ENCODE results near the gene CACNA1B.

Gene CACNA1B

GRCh38 chr9:138115506-138115905, 237.9 kb downstream of the CACNA1B start:
- no peak overlapping the region for H3K27ac ChIP-seq (ENCODE audit: low read depth, low read length)
- H3K9ac ChIP-seq (ENCODE audit: low read depth in 1 of 2, low read length in 2 of 2), result no peak overlapping the region
- H3K4me1 ChIP-seq (ENCODE audit: control insufficient read depth in 1 of 2, insufficient read depth in 2 of 2, low read length in 2 of 2), result no peaks in the 10 kb centered on the region
- no peaks in the 10 kb centered on the region for H3K27me3 ChIP-seq (ENCODE audit: control insufficient read depth in 1 of 2, insufficient read depth in 2 of 2, low read length in 2 of 2)
- no peaks in the 10 kb centered on the region for H3K9me3 ChIP-seq (ENCODE audit: control insufficient read depth in 1 of 2, low read length in 2 of 2)
- H3K36me3 ChIP-seq (ENCODE audit: control insufficient read depth in 1 of 2, insufficient read depth in 2 of 2, low read length in 2 of 2), result no peaks in the 10 kb centered on the region
- no peak overlapping the region for H3K4me3 ChIP-seq (ENCODE audit: low read depth in 1 of 2, low read length in 2 of 2)

- H3K4me1 ChIP-seq (ENCODE audit: control insufficient read depth in 1 of 2, insufficient read depth in 2 of 2, low read length in 2 of 2), result no peaks in the 10 kb centered on the region
- no peaks in the 10 kb centered on the region for H3K27me3 ChIP-seq (ENCODE audit: control insufficient read depth in 1 of 2, insufficient read depth in 2 of 2, low read length in 2 of 2)
Observed at GRCh38 chr9:138116521-138116920, 238.9 kb downstream of the CACNA1B start.

GRCh38 chr9:138117101-138117750, 239.6 kb downstream of the CACNA1B start:
- Histone ChIP-seq H3K27ac (ENCODE audit: low read depth, low read length) (no peak overlapping the region), H3K36me3 (ENCODE audit: control insufficient read depth in 1 of 2, insufficient read depth in 2 of 2, low read length in 2 of 2) (no peaks in the 10 kb centered on the region), H3K27me3 (ENCODE audit: control insufficient read depth in 1 of 2, insufficient read depth in 2 of 2, low read length in 2 of 2) (no peaks in the 10 kb centered on the region), H3K9ac (ENCODE audit: low read depth in 1 of 2, low read length in 2 of 2) (no peak overlapping the region), H3K4me3 (ENCODE audit: low read depth in 1 of 2, low read length in 2 of 2) (no peak overlapping the region), H3K4me1 (ENCODE audit: control insufficient read depth in 1 of 2, insufficient read depth in 2 of 2, low read length in 2 of 2) (no peaks in the 10 kb centered on the region), H3K9me3 (ENCODE audit: control insufficient read depth in 1 of 2, low read length in 2 of 2) (no peaks in the 10 kb centered on the region)

More at GRCh38 chr9:138116521-138116920, 238.9 kb downstream of the CACNA1B start:
- Histone ChIP-seq H3K36me3 (ENCODE audit: control insufficient read depth in 1 of 2, insufficient read depth in 2 of 2, low read length in 2 of 2) (no peaks in the 10 kb centered on the region), H3K9ac (ENCODE audit: low read depth in 1 of 2, low read length in 2 of 2) (no peak overlapping the region), H3K9me3 (ENCODE audit: control insufficient read depth in 1 of 2, low read length in 2 of 2) (no peaks in the 10 kb centered on the region), H3K27ac (ENCODE audit: low read depth, low read length) (no peak overlapping the region), H3K4me3 (ENCODE audit: low read depth in 1 of 2, low read length in 2 of 2) (no peak overlapping the region)

- Histone ChIP-seq H3K27me3 (ENCODE audit: control insufficient read depth in 1 of 2, insufficient read depth in 2 of 2, low read length in 2 of 2) (no peaks in the 10 kb centered on the region), H3K36me3 (ENCODE audit: control insufficient read depth in 1 of 2, insufficient read depth in 2 of 2, low read length in 2 of 2) (no peaks in the 10 kb centered on the region)
Observed at GRCh38 chr9:138117836-138118235, 240.3 kb downstream of the CACNA1B start.

GRCh38 chr9:138118601-138119071, 241.1 kb downstream of the CACNA1B start:
- H3K4me3 ChIP-seq (ENCODE audit: low read depth in 1 of 2, low read length in 2 of 2), result no peak overlapping the region
- H3K27ac ChIP-seq (ENCODE audit: low read depth, low read length), result no peak overlapping the region
- no peaks in the 10 kb centered on the region for H3K27me3 ChIP-seq (ENCODE audit: control insufficient read depth in 1 of 2, insufficient read depth in 2 of 2, low read length in 2 of 2)
- H3K36me3 ChIP-seq (ENCODE audit: control insufficient read depth in 1 of 2, insufficient read depth in 2 of 2, low read length in 2 of 2), result no peaks in the 10 kb centered on the region
- H3K4me1 ChIP-seq (ENCODE audit: control insufficient read depth in 1 of 2, insufficient read depth in 2 of 2, low read length in 2 of 2), result no peaks in the 10 kb centered on the region
- H3K9ac ChIP-seq (ENCODE audit: low read depth in 1 of 2, low read length in 2 of 2), result no peak overlapping the region
- no peaks in the 10 kb centered on the region for H3K9me3 ChIP-seq (ENCODE audit: control insufficient read depth in 1 of 2, low read length in 2 of 2)

More at GRCh38 chr9:138117836-138118235, 240.3 kb downstream of the CACNA1B start:
- Histone ChIP-seq H3K4me1 (ENCODE audit: control insufficient read depth in 1 of 2, insufficient read depth in 2 of 2, low read length in 2 of 2) (no peaks in the 10 kb centered on the region), H3K27ac (ENCODE audit: low read depth, low read length) (no peak overlapping the region), H3K9me3 (ENCODE audit: control insufficient read depth in 1 of 2, low read length in 2 of 2) (no peaks in the 10 kb centered on the region), H3K4me3 (ENCODE audit: low read depth in 1 of 2, low read length in 2 of 2) (no peak overlapping the region), H3K9ac (ENCODE audit: low read depth in 1 of 2, low read length in 2 of 2) (no peak overlapping the region)

GRCh38 chr9:138119202-138120027, 241.8 kb downstream of the CACNA1B start:
- no peak overlapping the region for H3K4me3 ChIP-seq (ENCODE audit: low read depth in 1 of 2, low read length in 2 of 2)
- H3K36me3 ChIP-seq (ENCODE audit: control insufficient read depth in 1 of 2, insufficient read depth in 2 of 2, low read length in 2 of 2), result no peaks in the 10 kb centered on the region
- H3K27ac ChIP-seq (ENCODE audit: low read depth, low read length), result no peak overlapping the region
- no peaks in the 10 kb centered on the region for H3K27me3 ChIP-seq (ENCODE audit: control insufficient read depth in 1 of 2, insufficient read depth in 2 of 2, low read length in 2 of 2)
- H3K9me3 ChIP-seq (ENCODE audit: control insufficient read depth in 1 of 2, low read length in 2 of 2), result no peaks in the 10 kb centered on the region
- no peaks in the 10 kb centered on the region for H3K4me1 ChIP-seq (ENCODE audit: control insufficient read depth in 1 of 2, insufficient read depth in 2 of 2, low read length in 2 of 2)
- no peak overlapping the region for H3K9ac ChIP-seq (ENCODE audit: low read depth in 1 of 2, low read length in 2 of 2)

GRCh38 chr9:138120072-138120471, 242.5 kb downstream of the CACNA1B start:
- Histone ChIP-seq H3K27ac (ENCODE audit: low read depth, low read length) (no peak overlapping the region), H3K4me1 (ENCODE audit: control insufficient read depth in 1 of 2, insufficient read depth in 2 of 2, low read length in 2 of 2) (no peaks in the 10 kb centered on the region), H3K36me3 (ENCODE audit: control insufficient read depth in 1 of 2, insufficient read depth in 2 of 2, low read length in 2 of 2) (no peaks in the 10 kb centered on the region), H3K27me3 (ENCODE audit: control insufficient read depth in 1 of 2, insufficient read depth in 2 of 2, low read length in 2 of 2) (no peaks in the 10 kb centered on the region), H3K9ac (ENCODE audit: low read depth in 1 of 2, low read length in 2 of 2) (no peak overlapping the region), H3K4me3 (ENCODE audit: low read depth in 1 of 2, low read length in 2 of 2) (no peak overlapping the region), H3K9me3 (ENCODE audit: control insufficient read depth in 1 of 2, low read length in 2 of 2) (no peaks in the 10 kb centered on the region)

- Histone ChIP-seq H3K27me3 (ENCODE audit: control insufficient read depth in 1 of 2, insufficient read depth in 2 of 2, low read length in 2 of 2) (no peaks in the 10 kb centered on the region), H3K36me3 (ENCODE audit: control insufficient read depth in 1 of 2, insufficient read depth in 2 of 2, low read length in 2 of 2) (no peaks in the 10 kb centered on the region), H3K9ac (ENCODE audit: low read depth in 1 of 2, low read length in 2 of 2) (no peak overlapping the region), H3K27ac (ENCODE audit: low read depth, low read length) (no peak overlapping the region), H3K4me3 (ENCODE audit: low read depth in 1 of 2, low read length in 2 of 2) (no peak overlapping the region), H3K4me1 (ENCODE audit: control insufficient read depth in 1 of 2, insufficient read depth in 2 of 2, low read length in 2 of 2) (no peaks in the 10 kb centered on the region), H3K9me3 (ENCODE audit: control insufficient read depth in 1 of 2, low read length in 2 of 2) (no peaks in the 10 kb centered on the region)
Observed at GRCh38 chr9:138120511-138121437, 243.2 kb downstream of the CACNA1B start.

GRCh38 chr9:138121438-138122050, 244.0 kb downstream of the CACNA1B start:
- Histone ChIP-seq H3K36me3 (ENCODE audit: control insufficient read depth in 1 of 2, insufficient read depth in 2 of 2, low read length in 2 of 2) (no peaks in the 10 kb centered on the region), H3K4me1 (ENCODE audit: control insufficient read depth in 1 of 2, insufficient read depth in 2 of 2, low read length in 2 of 2) (no peaks in the 10 kb centered on the region), H3K27ac (ENCODE audit: low read depth, low read length) (no peak overlapping the region), H3K27me3 (ENCODE audit: control insufficient read depth in 1 of 2, insufficient read depth in 2 of 2, low read length in 2 of 2) (no peaks in the 10 kb centered on the region), H3K9me3 (ENCODE audit: control insufficient read depth in 1 of 2, low read length in 2 of 2) (no peaks in the 10 kb centered on the region), H3K9ac (ENCODE audit: low read depth in 1 of 2, low read length in 2 of 2) (no peak overlapping the region), H3K4me3 (ENCODE audit: low read depth in 1 of 2, low read length in 2 of 2) (no peak overlapping the region)

Measured in duodenal mucosa (tissue), 2 donors.